Mesenchymal stem cell (in vitro differentiated cells and primary cell): ENCODE data around the gene GFOD2.

Experiments
- DNase-seq: peaks from one replicate; pipeline ENCODE4 v3.0.0-alpha.2; 2013
- H2AFZ ChIP-seq: one replicate; pipeline ENCODE4 v1.6.1; 2013; ENCODE audit warnings: low read depth, mild to moderate bottlenecking, control low read depth, inconsistent platforms, low read length, moderate library complexity
- H2AK5ac ChIP-seq: 2 replicates; pipeline ENCODE4 v1.6.1; 2013; ENCODE audit warnings: low read length, moderate library complexity, mild to moderate bottlenecking, inconsistent platforms; ENCODE audit not compliant: severe bottlenecking
- H2BK120ac ChIP-seq: one replicate; pipeline ENCODE4 v1.6.1; 2013; ENCODE audit warnings: low read depth, mild to moderate bottlenecking, inconsistent platforms, low read length, moderate library complexity
- H2BK12ac ChIP-seq, 2 experiments: one replicate each; pipeline ENCODE4 v1.6.1; 2013; ENCODE audit warnings: inconsistent platforms in 2 of 2, low read length in 2 of 2, mild to moderate bottlenecking in 2 of 2, moderate library complexity in 2 of 2, control low read depth in 1 of 2
- H2BK15ac ChIP-seq: one replicate; pipeline ENCODE4 v1.6.1; 2013; ENCODE audit warnings: mild to moderate bottlenecking, low read depth, inconsistent platforms; ENCODE audit not compliant: poor library complexity, severe bottlenecking
- H2BK5ac ChIP-seq: 2 replicates; pipeline ENCODE4 v1.6.1; 2013; ENCODE audit warnings: low read depth, mild to moderate bottlenecking, low read length, control low read depth, inconsistent platforms; ENCODE audit not compliant: poor library complexity, severe bottlenecking
- H3K14ac ChIP-seq, 2 experiments: one replicate each; pipeline ENCODE4 v1.6.1; 2013; ENCODE audit warnings: inconsistent platforms in 2 of 2, low read length in 2 of 2, control low read depth in 1 of 2, mild to moderate bottlenecking in 1 of 2, moderate library complexity in 1 of 2
- H3K18ac ChIP-seq, 2 experiments: one replicate each; pipeline ENCODE4 v1.6.1; 2013; ENCODE audit warnings: inconsistent platforms in 2 of 2, low read length in 2 of 2, control low read depth in 1 of 2, low read depth in 1 of 2, mild to moderate bottlenecking in 1 of 2
- H3K23ac ChIP-seq, 2 experiments: one replicate each; pipeline ENCODE4 v1.6.1; 2013; ENCODE audit warnings: inconsistent platforms in 2 of 2, low read length in 2 of 2, mild to moderate bottlenecking in 2 of 2, moderate library complexity in 2 of 2, control low read depth in 1 of 2
- H3K27ac ChIP-seq: 2 replicates; pipeline ENCODE4 v1.5.1; 2013; ENCODE audit warnings: mild to moderate bottlenecking, moderate library complexity, low read length, control low read depth, inconsistent platforms; ENCODE audit not compliant: poor library complexity, severe bottlenecking
- H3K27me3 ChIP-seq, 2 experiments: 2 replicates each; pipeline versions ENCODE4 v1.6.1 to v1.7.0; 2013; ENCODE audit warnings: low read length in 2 of 2, mild to moderate bottlenecking in 2 of 2, moderate library complexity in 2 of 2, control low read depth in 1 of 2, inconsistent platforms in 1 of 2; ENCODE audit not compliant: control insufficient read depth in 1 of 2, insufficient read depth in 1 of 2
- H3K36me3 ChIP-seq, 2 experiments: 2 replicates each; pipeline versions ENCODE4 v1.6.1 to v1.7.0; 2013; ENCODE audit warnings: low read length in 2 of 2, control low read depth in 1 of 2, inconsistent platforms in 1 of 2, low read depth in 1 of 2, mild to moderate bottlenecking in 1 of 2; ENCODE audit not compliant: insufficient read depth in 2 of 2, control insufficient read depth in 1 of 2
- H3K4ac ChIP-seq, 2 experiments: one replicate each; pipeline ENCODE4 v1.6.1; 2013; ENCODE audit warnings: inconsistent platforms in 2 of 2, low read length in 2 of 2, mild to moderate bottlenecking in 2 of 2, moderate library complexity in 2 of 2, control low read depth in 1 of 2, low read depth in 1 of 2
- H3K4me1 ChIP-seq: 2 replicates; pipeline ENCODE4 v1.6.1; 2013; ENCODE audit warnings: low read depth, low read length, control low read depth; ENCODE audit not compliant: control insufficient read depth, insufficient read depth
- H3K4me2 ChIP-seq: 2 replicates; pipeline ENCODE4 v1.6.1; 2013; ENCODE audit warnings: low read length, mild to moderate bottlenecking, inconsistent platforms; ENCODE audit not compliant: poor library complexity, severe bottlenecking
- H3K4me3 ChIP-seq, 2 experiments: 2 replicates each; pipeline versions ENCODE4 v1.5.1 to v1.7.0; 2013; ENCODE audit warnings: low read length in 2 of 2, mild to moderate bottlenecking in 2 of 2, control low read depth in 1 of 2, low read depth in 1 of 2; ENCODE audit not compliant: insufficient read depth in 1 of 2
- H3K79me1 ChIP-seq: replicated peaks from 2 replicates; pipeline ENCODE4 v1.6.1; 2013; ENCODE audit warnings: mild to moderate bottlenecking, control low read depth, low read length, inconsistent platforms; ENCODE audit not compliant: poor library complexity, severe bottlenecking
- H3K9ac ChIP-seq: 2 replicates; pipeline ENCODE4 v1.7.0; 2013; ENCODE audit warnings: mild to moderate bottlenecking, low read length, moderate library complexity
- H3K9me3 ChIP-seq: 2 replicates; pipeline ENCODE4 v1.7.0; 2013; ENCODE audit warnings: mild to moderate bottlenecking, low read length; ENCODE audit not compliant: control insufficient read depth
- H4K8ac ChIP-seq: one replicate; pipeline ENCODE4 v1.6.1; 2013; ENCODE audit warnings: inconsistent platforms, mild to moderate bottlenecking, low read length, moderate library complexity
- H4K91ac ChIP-seq: one replicate; pipeline ENCODE4 v1.6.1; 2013; ENCODE audit warnings: mild to moderate bottlenecking, low read length, inconsistent platforms
- WGBS: methylation state at CpG from one replicate; pipeline ENCODE4 v1.1.7; 2013; ENCODE audit warnings: mixed read lengths; 5-methylcytosine and 5-hydroxymethylcytosine counted together

GFOD2 gene

DNA sequence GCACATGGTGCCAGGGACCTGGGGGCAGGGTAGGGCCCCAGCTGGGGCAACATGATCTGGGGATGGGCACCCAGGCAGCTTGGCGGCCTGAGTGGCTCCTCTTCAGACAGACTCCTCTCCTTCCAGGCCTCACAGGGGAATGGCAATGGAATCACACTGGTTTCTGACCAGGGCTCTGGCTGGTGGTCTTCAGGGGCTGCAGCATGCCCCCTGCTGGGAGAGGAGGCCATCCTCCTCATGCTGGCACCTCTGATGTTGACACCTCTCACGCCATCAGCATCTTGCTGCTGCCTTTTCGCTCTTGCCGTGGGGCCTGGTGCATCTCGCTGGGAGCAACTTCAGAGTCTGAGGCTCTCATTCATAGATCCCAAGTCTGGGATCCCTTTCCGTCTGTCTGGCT is 11.2 kb upstream of the GFOD2 start:
- peaks cover 8% of the 10 kb centered on the region for H3K79me1 ChIP-seq
- no peak overlapping the region for H4K8ac ChIP-seq
- no peak overlapping the region for H3K9ac ChIP-seq
- H3K18ac ChIP-seq = no peak overlapping the region
- peaks cover 2% of the 10 kb centered on the region for H3K4me1 ChIP-seq
- H2BK12ac ChIP-seq = no peak overlapping the region
- H3K9me3 ChIP-seq = no peaks in the 10 kb centered on the region
- no peak overlapping the region for H2AK5ac ChIP-seq
- no peak overlapping the region for H2BK5ac ChIP-seq
- no peak overlapping the region for H2BK120ac ChIP-seq
- H3K4ac ChIP-seq = no peak overlapping the region
- H3K27ac ChIP-seq = no peak overlapping the region
- no peak overlapping the region for H4K91ac ChIP-seq
- H3K4me2 ChIP-seq = no peak overlapping the region
- H3K14ac ChIP-seq = no peak overlapping the region
- DNase-seq = no peak
- 94% methylated on average over 6 of the region's 6 CpGs for WGBS
- H3K4me3 ChIP-seq = no peak overlapping the region
- no peak overlapping the region for H2BK15ac ChIP-seq
- no peaks in the 10 kb centered on the region for H3K27me3 ChIP-seq
- peaks cover 78 to 83% of the 10 kb centered on the region in 2 experiments for H3K36me3 ChIP-seq
- no peak overlapping the region for H2AFZ ChIP-seq
- no peak overlapping the region for H3K23ac ChIP-seq

DNA sequence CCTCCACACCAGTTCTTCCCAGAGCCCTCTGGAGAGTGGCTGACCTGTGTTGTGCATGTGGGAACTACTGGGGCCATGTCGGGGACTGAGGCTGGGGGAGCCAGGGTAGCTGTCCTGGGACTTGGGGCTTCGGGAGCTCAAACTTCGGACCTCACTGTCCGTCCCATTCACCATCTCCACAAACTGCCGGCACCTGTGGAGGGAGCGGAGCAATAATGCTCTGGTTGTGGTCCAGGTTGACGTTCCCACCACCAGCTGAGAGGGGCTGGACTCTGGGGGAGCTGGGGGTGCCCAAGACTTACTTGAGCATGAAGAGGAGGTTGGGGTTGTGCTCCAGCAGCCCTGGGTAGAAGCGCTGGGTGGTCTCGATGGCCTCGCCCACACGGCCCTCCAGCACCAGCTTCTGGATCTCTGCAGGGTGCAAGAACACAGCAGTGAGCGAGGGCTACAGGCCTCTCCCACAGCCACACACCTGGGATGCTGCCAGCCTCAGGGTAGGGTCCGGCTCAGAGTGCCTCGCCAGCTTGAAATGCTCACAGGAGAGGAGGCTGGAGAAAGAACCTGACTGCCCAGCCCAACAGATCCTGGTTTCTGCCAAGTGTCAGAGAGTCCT is 10.6 kb upstream of the GFOD2 start:
- DNase-seq = no peak
- Histone ChIP-seq H3K23ac (no peak overlapping the region), H4K8ac (no peak overlapping the region), H3K4me2 (no peak overlapping the region), H2AK5ac (no peak overlapping the region), H3K4ac (no peak overlapping the region), H3K27me3 (no peaks in the 10 kb centered on the region), H3K9me3 (no peaks in the 10 kb centered on the region), H4K91ac (no peak overlapping the region), H3K9ac (no peak overlapping the region), H2BK15ac (no peak overlapping the region), H3K18ac (no peak overlapping the region), H3K4me3 (no peak overlapping the region), H3K79me1 (peaks cover 7% of the 10 kb centered on the region), H2BK12ac (no peak overlapping the region), H2BK5ac (no peak overlapping the region), H3K14ac (no peak overlapping the region), H3K27ac (no peak overlapping the region), H2BK120ac (no peak overlapping the region), H3K4me1 (peaks cover 2% of the 10 kb centered on the region), H2AFZ (no peak overlapping the region), H3K36me3 (peaks cover 78 to 83% of the 10 kb centered on the region in 2 experiments)
- 95% methylated on average over 11 of the region's 14 CpGs for WGBS

DNA sequence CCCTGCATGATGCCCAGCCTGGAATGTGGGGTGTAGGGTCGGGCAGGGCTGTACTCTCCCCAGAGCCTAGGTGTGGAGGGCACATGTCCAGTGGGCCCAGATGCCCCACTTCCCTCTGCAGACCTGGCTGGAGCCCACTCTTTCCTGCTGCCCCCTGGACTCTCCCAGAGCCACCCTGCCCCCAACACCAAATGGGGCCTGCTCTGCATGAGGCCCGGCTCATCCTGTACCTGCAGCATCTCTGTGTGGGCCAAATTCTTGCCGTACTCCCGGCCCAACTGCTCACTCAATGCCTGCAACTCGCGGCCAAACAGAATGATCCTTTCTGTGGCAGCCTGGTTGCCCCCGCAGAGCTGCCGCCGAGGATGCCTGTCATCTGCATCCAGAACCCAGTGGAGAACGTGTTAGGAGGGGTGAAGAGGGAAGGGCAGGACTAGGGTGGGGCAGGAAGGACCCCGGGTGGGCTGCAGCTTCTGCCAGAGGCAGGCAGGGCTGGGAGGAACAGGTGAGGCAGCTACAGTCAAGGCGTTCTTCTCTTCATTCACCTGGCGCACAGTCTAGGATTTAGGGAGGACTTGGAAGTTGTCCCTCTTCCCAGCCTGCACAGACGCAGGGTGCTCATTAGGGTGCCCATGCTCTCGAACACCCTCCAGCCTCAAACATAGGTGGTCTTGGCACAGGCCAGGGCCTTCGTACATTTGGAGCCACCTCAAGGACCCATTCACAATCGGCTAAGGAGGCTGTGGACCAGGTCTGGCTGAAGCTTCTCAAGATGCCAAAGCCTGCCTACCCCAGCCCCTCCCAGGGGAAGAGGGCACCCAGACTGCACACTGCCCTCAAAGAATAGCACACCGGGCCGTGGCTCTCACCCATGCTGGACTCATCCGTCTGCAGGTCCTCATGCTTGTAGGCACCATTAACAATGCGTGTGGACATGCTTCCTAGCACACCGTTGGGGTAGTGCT is 8.7 kb upstream of the GFOD2 start:
- H3K9me3 ChIP-seq = no peaks in the 10 kb centered on the region
- H2BK12ac ChIP-seq = no peak overlapping the region
- no peak overlapping the region for H3K14ac ChIP-seq
- no peaks in the 10 kb centered on the region for H3K27me3 ChIP-seq
- no peak for DNase-seq
- peaks cover 70 to 80% of the 10 kb centered on the region in 2 experiments for H3K36me3 ChIP-seq
- H2BK120ac ChIP-seq = no peak overlapping the region
- no peak overlapping the region for H3K27ac ChIP-seq
- H3K79me1 ChIP-seq = peaks cover 9% of the 10 kb centered on the region
- no peak overlapping the region for H2AFZ ChIP-seq
- H3K9ac ChIP-seq = no peak overlapping the region
- no peak overlapping the region for H3K4ac ChIP-seq
- no peak overlapping the region for H2BK5ac ChIP-seq
- no peak overlapping the region for H4K91ac ChIP-seq
- no peak overlapping the region for H3K4me3 ChIP-seq
- peaks cover 9% of the 10 kb centered on the region for H3K4me1 ChIP-seq
- no peak overlapping the region for H4K8ac ChIP-seq
- H3K4me2 ChIP-seq = no peak overlapping the region
- H2BK15ac ChIP-seq = no peak overlapping the region
- H2AK5ac ChIP-seq = no peak overlapping the region
- no peak overlapping the region for H3K18ac ChIP-seq
- H3K23ac ChIP-seq = no peak overlapping the region
- WGBS = 94% methylated on average over 22 of the region's 22 CpGs
